ENCODE measurements around the gene RAD51B.

DNA sequence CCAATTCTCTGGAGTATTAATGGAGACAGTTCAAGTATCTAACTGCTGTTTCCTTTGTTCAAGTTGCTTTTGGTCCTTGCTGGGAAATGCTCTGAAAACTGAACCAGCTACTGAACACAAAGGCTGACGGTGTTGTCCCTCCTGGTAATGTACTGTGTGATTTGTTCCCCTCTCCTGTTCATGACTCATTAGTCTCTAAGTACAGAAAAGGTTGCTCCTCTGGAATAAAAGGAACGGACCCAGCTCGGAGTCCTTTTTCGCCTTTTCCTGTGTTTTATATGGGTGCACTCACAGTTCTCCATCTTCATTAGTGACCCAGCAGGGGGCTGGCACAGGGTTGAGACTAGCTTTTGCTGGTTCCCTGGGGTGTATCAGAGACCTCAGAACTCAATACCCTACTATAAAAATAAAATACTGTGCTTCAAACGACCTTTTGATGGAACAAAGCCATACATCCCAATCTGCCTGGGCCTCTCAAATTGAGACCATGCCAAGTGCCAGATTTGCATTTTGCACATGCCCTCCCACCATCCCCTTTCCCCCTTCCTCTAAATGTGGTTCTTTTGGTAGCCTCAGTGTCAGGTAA, 269.7 kb downstream of the RAD51B start:
- TF ChIP-seq, protein P1, sequence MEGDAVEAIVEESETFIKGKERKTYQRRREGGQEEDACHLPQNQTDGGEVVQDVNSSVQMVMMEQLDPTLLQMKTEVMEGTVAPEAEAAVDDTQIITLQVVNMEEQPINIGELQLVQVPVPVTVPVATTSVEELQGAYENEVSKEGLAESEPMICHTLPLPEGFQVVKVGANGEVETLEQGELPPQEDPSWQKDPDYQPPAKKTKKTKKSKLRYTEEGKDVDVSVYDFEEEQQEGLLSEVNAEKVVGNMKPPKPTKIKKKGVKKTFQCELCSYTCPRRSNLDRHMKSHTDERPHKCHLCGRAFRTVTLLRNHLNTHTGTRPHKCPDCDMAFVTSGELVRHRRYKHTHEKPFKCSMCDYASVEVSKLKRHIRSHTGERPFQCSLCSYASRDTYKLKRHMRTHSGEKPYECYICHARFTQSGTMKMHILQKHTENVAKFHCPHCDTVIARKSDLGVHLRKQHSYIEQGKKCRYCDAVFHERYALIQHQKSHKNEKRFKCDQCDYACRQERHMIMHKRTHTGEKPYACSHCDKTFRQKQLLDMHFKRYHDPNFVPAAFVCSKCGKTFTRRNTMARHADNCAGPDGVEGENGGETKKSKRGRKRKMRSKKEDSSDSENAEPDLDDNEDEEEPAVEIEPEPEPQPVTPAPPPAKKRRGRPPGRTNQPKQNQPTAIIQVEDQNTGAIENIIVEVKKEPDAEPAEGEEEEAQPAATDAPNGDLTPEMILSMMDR (IDR thresholded peaks at IDR 0.05): no peak
- no peak for TF ChIP-seq POLR2A (IDR thresholded peaks at IDR 0.05)
